Adrenal gland (tissue), 5 donors: ENCODE measurements around the gene LRATD1.
"Not testable (repeated sequence)": the region's sequence is repeated elsewhere in the genome, so short reads cannot be mapped to it uniquely, and the experiment has no call there.

Source experiments
- CTCF ChIP-seq, 6 experiments: fragments of 450-650 bp in 4 of 6; fragments of 200-600 bp in 2 of 6; sonication (generic) in 1 of 6; IDR thresholded peaks; 1 replicate in 5 of 6; 2 replicates in 1 of 6; pipeline versions ENCODE4 v1.5.1 to v1.8.0; 2016 to 2021; ENCODE audit warnings: antibody characterized with exemption in 6 of 6, mild to moderate bottlenecking in 2 of 6, moderate library complexity in 1 of 6
- POLR2A ChIP-seq, 2 donors: fragments of 450-650 bp; IDR thresholded peaks; one replicate each; pipeline ENCODE4 v1.6.1; 2017; ENCODE audit warnings: antibody characterized with exemption in 2 of 2, mild to moderate bottlenecking in 2 of 2, moderate library complexity in 1 of 2
- donor health status: DM: no; HTN: no; CAD: no.

GRCh38 chr2:14622550-14622939, 10.0 kb upstream of the LRATD1 start:
- not testable (repeated sequence) for TF ChIP-seq CTCF, POLR2A (IDR thresholded peaks at IDR 0.05)
